ENCODE measurements around the gene GSK3A.

Gene GSK3A

GRCh38 chr19:42242512-42243409 is at the start of gene GSK3A:
TSS of gene GSK3A (minus strand) at chr19:42242602. CDS start at chr19:42242465, 137 bp downstream.
- FAIRE-seq (peak; percentile 78), DNase-seq (ENCODE audit: insufficient read length, low spot score) (peak; percentile 97)
- TF ChIP-seq POLR2A (IDR thresholded peaks at IDR 0.05; ENCODE audit: low read depth, low read length), result peak; percentile 82

DNA sequence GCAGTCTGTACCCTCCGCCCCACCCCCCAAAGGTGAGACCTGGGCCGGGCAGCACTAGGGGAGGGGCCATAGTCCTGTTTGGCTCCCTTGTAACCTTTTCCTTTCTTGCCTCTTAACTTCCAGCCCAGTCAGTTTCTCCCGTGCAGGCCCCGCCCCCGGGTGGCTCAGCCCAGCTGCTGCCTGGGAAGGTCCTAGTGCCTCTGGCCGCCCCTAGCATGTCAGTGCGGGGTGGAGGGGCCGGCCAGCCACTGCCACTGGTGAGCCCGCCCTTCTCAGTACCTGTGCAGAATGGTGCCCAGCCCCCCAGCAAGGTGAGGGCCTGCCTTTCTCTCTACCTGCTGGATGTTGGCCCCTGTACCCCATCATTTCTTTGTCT is 49.0 kb upstream of the GSK3A start:
- no peak for TF ChIP-seq POLR2A (IDR thresholded peaks at IDR 0.05; ENCODE audit: low read depth, low read length)
- DNase-seq (ENCODE audit: insufficient read length, low spot score) (no peak), FAIRE-seq (no peak)

- FAIRE-seq (no peak), DNase-seq (ENCODE audit: insufficient read length, low spot score) (no peak)
- no peak for TF ChIP-seq POLR2A (IDR thresholded peaks at IDR 0.05; ENCODE audit: low read depth, low read length)
These were observed 48.4 kb upstream of the GSK3A start for GRCh38 chr19:42290523-42291434.

- FAIRE-seq (no peak), DNase-seq (ENCODE audit: insufficient read length, low spot score) (no peak)
- no peak for TF ChIP-seq POLR2A (IDR thresholded peaks at IDR 0.05; ENCODE audit: low read depth, low read length)
These were observed 47.7 kb upstream of the GSK3A start for GRCh38 chr19:42290136-42290522.

GRCh38 chr19:42289556-42290041 is 47.2 kb upstream of the GSK3A start:
- TF ChIP-seq POLR2A (IDR thresholded peaks at IDR 0.05; ENCODE audit: low read depth, low read length), result no peak
- DNase-seq (ENCODE audit: insufficient read length, low spot score) (no peak), FAIRE-seq (no peak)

DNA sequence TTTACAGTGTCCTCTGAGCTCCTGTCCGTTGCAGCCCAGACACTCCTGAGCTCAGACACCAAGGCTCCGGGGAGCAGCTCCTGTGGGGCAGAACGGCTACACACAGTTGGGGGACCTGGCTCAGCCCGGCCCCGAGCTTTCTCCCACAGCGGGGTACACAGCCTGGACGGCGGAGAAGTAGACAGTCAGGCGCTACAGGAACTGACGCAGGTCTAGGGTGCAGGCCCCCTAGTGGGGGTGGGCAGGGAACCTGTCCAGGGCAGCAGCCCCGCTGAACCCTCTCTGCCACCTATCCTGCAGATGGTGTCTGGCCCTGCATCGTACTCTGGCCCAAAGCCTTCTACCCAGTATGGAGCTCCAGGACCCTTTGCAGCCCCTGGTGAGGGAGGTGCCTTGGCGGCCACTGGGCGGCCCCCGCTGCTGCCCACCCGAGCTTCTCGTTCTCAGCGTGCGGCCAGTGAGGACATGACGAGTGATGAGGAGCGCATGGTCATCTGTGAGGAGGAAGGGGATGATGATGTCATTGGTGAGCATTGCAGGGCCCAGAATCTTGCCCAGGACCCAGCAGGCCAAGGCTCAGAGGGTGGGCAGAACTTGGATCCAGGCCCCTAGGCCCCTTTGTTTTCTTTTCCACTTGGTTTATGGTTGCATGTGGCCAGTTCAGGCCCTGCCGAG is 46.6 kb upstream of the GSK3A start:
- DNase-seq (ENCODE audit: insufficient read length, low spot score), result no peak
- no peak for FAIRE-seq
- no peak for TF ChIP-seq POLR2A (IDR thresholded peaks at IDR 0.05; ENCODE audit: low read depth, low read length)

DNA sequence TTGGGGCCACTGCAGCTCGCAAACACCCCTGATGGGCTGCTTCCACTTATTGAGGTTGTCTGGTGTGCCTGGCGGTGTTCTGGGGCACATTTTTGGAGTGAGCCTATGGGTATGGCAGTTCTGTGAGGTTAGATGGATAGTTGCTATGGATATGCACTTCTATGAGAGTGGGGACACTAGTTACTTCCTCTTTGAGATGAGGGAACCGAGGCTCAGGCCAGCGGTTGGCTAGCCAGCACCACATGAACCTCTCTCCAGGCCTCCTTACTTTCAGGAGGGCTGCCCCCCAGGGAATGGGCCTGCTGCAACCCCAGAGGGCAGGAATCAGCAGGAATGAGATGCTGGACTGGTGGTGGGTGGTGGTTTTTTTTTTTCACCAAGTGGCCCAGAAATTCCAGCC is 46.0 kb upstream of the GSK3A start:
- TF ChIP-seq POLR2A (IDR thresholded peaks at IDR 0.05; ENCODE audit: low read depth, low read length), result no peak
- DNase-seq (ENCODE audit: insufficient read length, low spot score) (no peak), FAIRE-seq (no peak)

DNA sequence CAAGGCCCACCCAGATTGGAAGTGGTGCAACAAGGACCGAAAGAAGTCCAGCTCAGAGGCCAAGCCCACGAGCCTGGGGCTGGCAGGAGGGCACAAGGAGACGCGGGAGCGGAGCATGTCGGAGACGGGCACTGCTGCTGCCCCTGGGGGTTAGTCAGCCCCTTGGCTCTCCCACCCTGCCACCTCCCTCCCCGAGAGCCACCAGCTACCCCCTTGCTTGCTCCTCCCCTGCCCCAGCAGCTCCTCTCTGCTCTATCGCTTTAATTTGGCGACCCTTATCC is 45.4 kb upstream of the GSK3A start:
- DNase-seq (ENCODE audit: insufficient read length, low spot score) (no peak), FAIRE-seq (no peak)
- no peak for TF ChIP-seq POLR2A (IDR thresholded peaks at IDR 0.05; ENCODE audit: low read depth, low read length)

DNA sequence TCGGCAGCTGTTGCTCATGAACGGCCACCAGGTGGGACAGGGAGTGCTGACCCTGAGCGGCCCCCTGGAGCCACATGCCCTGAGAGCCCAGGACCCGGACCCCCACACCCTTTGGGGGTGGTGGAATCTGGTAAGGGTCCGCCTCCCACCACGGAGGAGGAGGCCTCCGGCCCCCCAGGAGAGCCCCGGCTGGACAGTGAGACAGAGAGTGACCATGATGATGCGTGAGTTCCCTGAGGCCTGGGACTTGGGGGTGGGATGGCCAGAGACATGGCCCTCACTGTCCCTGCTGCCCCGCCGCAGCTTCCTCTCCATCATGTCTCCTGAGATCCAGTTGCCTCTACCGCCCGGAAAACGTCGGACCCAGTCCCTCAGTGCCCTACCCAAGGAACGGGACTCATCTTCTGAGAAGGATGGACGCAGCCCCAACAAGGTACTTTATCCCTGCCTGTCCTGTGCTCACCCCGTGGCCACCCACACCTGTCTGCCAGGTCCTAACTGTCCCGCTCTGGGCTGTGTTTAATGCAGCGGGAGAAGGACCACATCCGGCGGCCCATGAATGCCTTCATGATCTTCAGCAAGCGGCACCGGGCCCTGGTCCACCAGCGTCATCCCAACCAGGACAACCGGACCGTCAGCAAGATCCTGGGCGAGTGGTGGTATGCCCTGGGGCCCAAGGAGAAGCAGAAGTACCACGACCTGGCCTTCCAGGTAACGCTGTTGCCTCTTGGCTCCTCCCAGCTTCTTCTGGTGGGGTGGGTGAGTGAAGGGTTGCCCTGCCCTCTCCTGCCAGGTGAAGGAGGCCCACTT is 44.8 kb upstream of the GSK3A start:
- FAIRE-seq, result no peak
- no peak for DNase-seq (ENCODE audit: insufficient read length, low spot score)

DNA sequence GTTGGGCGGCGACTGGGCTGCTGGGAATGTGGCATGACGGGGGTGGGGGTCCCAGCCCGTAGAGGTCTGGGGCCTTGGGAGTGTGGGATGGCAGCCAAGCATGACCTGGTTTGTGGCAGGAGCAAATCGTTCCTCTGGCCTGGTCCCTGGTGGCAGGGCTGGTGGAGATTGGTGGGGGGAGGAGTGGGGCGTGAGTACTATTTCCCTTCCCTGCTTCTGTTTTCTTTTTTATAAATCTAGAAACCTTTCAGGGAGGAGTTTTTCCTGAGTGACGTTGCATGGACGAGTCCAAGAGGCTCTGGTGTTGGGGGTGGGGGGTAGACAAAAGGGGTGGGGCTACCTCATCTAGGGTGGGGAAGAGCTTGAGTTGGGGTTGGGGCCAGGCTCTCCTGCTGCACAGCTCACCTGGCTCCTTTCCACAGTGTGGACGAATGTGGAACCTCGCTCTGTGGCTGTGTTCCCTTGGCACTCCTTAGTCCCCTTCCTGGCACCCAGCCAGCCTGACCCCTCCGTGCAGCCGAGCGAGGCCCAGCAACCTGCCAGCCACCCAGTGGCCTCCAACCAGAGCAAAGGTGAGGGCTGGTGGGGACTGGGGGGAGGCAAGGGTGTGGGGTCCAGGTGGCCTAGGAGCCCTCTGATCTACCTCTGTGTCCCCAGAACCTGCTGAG is 44.1 kb upstream of the GSK3A start:
- DNase-seq (ENCODE audit: insufficient read length, low spot score) (no peak), FAIRE-seq (no peak)
- TF ChIP-seq POLR2A (IDR thresholded peaks at IDR 0.05; ENCODE audit: low read depth, low read length), result no peak; the same call in 1 of the 2 replicates

More for the DNA sequence above, 44.8 kb upstream of the GSK3A start:
- TF ChIP-seq POLR2A (IDR thresholded peaks at IDR 0.05; ENCODE audit: low read depth, low read length), result no peak

- DNase-seq (ENCODE audit: insufficient read length, low spot score), result no peak
- no peak for FAIRE-seq
- no peak for TF ChIP-seq POLR2A (IDR thresholded peaks at IDR 0.05; ENCODE audit: low read depth, low read length)
These were observed 43.6 kb upstream of the GSK3A start for GRCh38 chr19:42285988-42286348.

DNA sequence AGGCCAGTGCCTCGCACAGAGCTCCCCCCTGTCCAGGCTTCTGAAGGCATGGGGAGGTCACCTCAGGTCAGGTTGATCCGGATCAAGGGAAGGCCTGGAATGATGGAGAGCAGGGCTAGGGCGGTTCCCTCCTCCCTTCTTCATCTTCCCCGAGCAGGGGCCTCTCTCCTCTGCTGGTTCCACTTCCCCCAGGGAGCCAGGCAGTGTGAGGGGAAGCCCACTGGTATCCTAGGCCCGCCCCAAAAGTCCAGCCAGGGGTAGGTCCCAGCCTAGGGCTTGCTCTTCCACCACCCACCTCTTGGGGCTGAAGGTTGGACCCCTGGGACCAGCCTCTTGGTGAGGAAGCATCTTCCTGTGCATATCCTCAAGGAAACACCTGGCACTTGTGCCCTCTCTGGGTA is 43.1 kb upstream of the GSK3A start:
- TF ChIP-seq POLR2A (IDR thresholded peaks at IDR 0.05; ENCODE audit: low read depth, low read length), result no peak
- no peak for DNase-seq (ENCODE audit: insufficient read length, low spot score)
- FAIRE-seq, result no peak

Data from H54 (cell line).